Natural killer cell (primary cell): ENCODE data around the gene PSKH1. TPM values are rescaled to one million over a fixed set of nuclear protein-coding genes. Genes with fewer than 3 reads are reported as not detected.

Experiments used
- ATAC-seq, 3 donors: fragments of 150-1000 bp in 2 of 3; fragments of 200-7000 bp in 1 of 3; cut with Tn5 transposase; 1 replicate in 1 of 3; 2 replicates in 2 of 3; pipeline ENCODE4 v1.10.0; 2021; ENCODE audit warnings: mild to moderate bottlenecking in 2 of 3, moderate library complexity in 2 of 3
- DNase-seq, 2 donors: peaks; one replicate each; pipeline versions ENCODE4 v3.0.0 to v3.0.0-alpha.2; 2013 to 2021; ENCODE audit warnings: mixed read lengths in 1 of 2
- H3K27ac ChIP-seq: one replicate; pipeline ENCODE4 v1.5.1; 2013; ENCODE audit warnings: mild to moderate bottlenecking, low read length
- H3K27me3 ChIP-seq: one replicate; pipeline ENCODE4 v1.6.1; 2013; ENCODE audit warnings: low read length; ENCODE audit not compliant: control insufficient read depth, insufficient read depth
- H3K36me3 ChIP-seq: one replicate; pipeline ENCODE4 v1.6.1; 2013; ENCODE audit warnings: low read length; ENCODE audit not compliant: control insufficient read depth, insufficient read depth
- H3K4me1 ChIP-seq: one replicate; pipeline ENCODE4 v1.6.1; 2013; ENCODE audit warnings: low read length; ENCODE audit not compliant: control insufficient read depth, insufficient read depth
- H3K4me3 ChIP-seq: one replicate; pipeline ENCODE4 v1.5.1; 2013; ENCODE audit warnings: low read length
- H3K9me3 ChIP-seq: one replicate; pipeline ENCODE4 v1.6.1; 2013; ENCODE audit warnings: low read length; ENCODE audit not compliant: control insufficient read depth, insufficient read depth
- H3K27ac Mint-ChIP-seq, 2 donors: one replicate each; pipeline ENCODE4 v1.8.0; 2022; ENCODE audit warnings: mild to moderate bottlenecking in 2 of 2, mixed read lengths in 2 of 2, moderate library complexity in 1 of 2
- H3K27me3 Mint-ChIP-seq, 2 donors: one replicate each; pipeline ENCODE4 v1.8.0; 2022; ENCODE audit warnings: low read depth in 2 of 2, mixed read lengths in 2 of 2
- H3K36me3 Mint-ChIP-seq: one replicate; pipeline ENCODE4 v1.8.0; 2022; ENCODE audit warnings: mixed read lengths
- H3K4me1 Mint-ChIP-seq, 2 donors: one replicate each; pipeline ENCODE4 v1.8.0; 2022; ENCODE audit warnings: mixed read lengths in 2 of 2
- H3K4me3 Mint-ChIP-seq: one replicate; pipeline ENCODE4 v1.8.0; 2022; ENCODE audit warnings: mild to moderate bottlenecking, moderate library complexity, mixed read lengths
- H3K9me3 Mint-ChIP-seq, 2 donors: one replicate each; pipeline ENCODE4 v1.8.0; 2022; ENCODE audit warnings: mixed read lengths in 2 of 2
- WGBS: methylation state at CpG from one replicate; pipeline ENCODE4 v1.1.7; 2013; ENCODE audit warnings: missing lambda C conversion rate; ENCODE audit not compliant: insufficient coverage; 5-methylcytosine and 5-hydroxymethylcytosine counted together
- intact Hi-C: fragments of 100-400 bp; cut with micrococcal nuclease; formaldehyde crosslinking; loops from one replicate; pipeline ENCODE4 v1.14.2; 2022
- total RNA-seq, 4 donors: library from RNA; stranded (reverse); fragments of 120-200 nt in 1 of 4; gene quantifications; one replicate each; pipeline versions ENCODE4 v1.2.3 to v1.2.4, GENCODE V29; 2013 to 2022
- TF ChIP-seq, protein P1 (sequence below): fragments of 200-600 bp; IDR thresholded peaks from one replicate; pipeline ENCODE4 v1.8.0; 2022; ENCODE audit warnings: antibody characterized with exemption

The PSKH1 gene
- total RNA-seq, 3 donors from 2014 or later (not counting 1 experiment from before 2014, with no cell fraction given), result 16.8 to 24.7 (median 19.5) TPM

DNA sequence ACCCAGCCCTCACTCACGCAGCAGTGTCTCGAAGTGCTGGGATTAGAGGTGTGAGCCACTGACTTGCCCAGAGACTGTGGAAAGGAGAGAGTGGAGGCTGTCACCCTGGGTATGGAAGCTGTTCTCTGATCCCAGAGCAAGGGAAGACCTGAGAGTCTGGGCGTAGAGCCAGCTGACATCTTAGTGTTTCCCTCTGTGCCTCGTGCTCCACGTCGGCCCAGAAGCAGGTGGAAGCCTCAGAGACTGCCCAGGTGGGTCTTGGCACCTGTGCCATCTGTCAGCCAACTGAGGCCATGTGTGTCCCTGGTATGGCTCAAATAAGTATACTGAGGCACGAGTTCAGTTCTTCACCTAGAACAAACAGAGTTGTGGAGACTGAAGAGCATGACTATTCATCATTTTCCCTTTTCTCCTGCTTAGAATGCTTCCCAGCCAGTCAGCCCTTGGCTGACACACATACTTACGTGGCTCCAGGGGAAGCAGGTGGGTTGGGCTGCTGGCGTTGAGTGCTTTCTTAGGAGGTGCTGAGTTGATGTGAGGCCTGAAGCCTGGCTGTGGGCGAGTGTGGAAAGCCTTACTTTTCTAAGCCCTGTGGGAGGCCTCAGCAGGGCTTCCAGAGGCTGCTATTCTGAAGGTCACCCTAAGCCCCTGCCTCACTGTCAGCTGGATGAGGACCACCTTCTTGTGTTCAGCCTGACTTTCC is 30.5 kb downstream of the PSKH1 start:
- Histone ChIP-seq H3K9me3 (no peaks in the 10 kb centered on the region), H3K27me3 (no peaks in the 10 kb centered on the region), H3K36me3 (peaks cover 27% of the 10 kb centered on the region), H3K4me1 (peaks cover 4% of the 10 kb centered on the region), H3K4me3 (no peak overlapping the region), H3K27ac (no peak overlapping the region)
- intact Hi-C loops, result no loop called here
- peaks cover 0 to 13% of the 10 kb centered on the region in 2 donors for H3K4me1 Mint-ChIP-seq
- TF ChIP-seq, protein P1, sequence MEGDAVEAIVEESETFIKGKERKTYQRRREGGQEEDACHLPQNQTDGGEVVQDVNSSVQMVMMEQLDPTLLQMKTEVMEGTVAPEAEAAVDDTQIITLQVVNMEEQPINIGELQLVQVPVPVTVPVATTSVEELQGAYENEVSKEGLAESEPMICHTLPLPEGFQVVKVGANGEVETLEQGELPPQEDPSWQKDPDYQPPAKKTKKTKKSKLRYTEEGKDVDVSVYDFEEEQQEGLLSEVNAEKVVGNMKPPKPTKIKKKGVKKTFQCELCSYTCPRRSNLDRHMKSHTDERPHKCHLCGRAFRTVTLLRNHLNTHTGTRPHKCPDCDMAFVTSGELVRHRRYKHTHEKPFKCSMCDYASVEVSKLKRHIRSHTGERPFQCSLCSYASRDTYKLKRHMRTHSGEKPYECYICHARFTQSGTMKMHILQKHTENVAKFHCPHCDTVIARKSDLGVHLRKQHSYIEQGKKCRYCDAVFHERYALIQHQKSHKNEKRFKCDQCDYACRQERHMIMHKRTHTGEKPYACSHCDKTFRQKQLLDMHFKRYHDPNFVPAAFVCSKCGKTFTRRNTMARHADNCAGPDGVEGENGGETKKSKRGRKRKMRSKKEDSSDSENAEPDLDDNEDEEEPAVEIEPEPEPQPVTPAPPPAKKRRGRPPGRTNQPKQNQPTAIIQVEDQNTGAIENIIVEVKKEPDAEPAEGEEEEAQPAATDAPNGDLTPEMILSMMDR, result no peak
- no peaks in the 10 kb centered on the region for H3K9me3 Mint-ChIP-seq
- H3K27ac Mint-ChIP-seq, result no peak overlapping the region
- 91% methylated on average over 10 of the region's 10 CpGs for WGBS
- no peaks in the 10 kb centered on the region for H3K27me3 Mint-ChIP-seq
- H3K4me3 Mint-ChIP-seq, result no peak overlapping the region
- DNase-seq (no peak), ATAC-seq (no peak)
- H3K36me3 Mint-ChIP-seq, result no peaks in the 10 kb centered on the region

DNA sequence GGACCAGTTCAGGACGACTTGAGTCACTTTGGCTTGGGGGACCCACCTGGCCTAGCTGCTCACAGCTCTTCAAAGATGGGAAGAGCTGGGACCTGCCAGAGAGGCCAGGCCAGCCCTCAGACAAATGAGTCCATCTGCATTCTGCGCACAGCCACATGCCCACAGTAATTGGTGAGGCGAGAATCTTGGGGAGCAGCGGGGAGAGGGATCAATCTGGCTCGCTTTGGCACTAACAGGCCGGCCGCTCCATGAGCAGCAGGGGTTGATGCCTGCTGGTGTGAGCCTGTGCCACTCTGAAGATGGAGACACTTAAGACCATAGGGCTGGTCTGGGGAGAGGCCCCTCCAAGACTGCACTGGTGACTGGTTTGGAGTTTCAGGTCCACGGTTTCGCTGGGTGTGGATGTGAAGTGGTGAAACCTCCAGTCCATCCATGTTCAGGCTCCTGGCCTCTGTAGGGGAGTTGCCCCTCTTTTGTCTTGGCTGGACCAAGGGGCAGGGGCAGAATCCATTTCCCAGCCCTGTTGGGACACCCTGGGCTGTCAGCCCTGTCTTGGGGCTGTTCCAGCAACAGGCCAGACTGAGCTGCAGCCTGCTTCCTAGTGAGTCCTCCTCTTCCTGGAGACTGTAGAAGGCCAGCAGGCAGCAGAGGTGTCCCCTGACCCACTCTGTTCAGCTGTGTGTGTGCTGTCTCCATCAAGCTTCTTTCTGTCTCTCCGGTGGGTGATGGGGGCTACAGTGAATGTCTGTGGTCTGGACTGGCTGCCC is 31.3 kb downstream of the PSKH1 start:
- Histone ChIP-seq H3K9me3 (no peaks in the 10 kb centered on the region), H3K4me3 (no peak overlapping the region), H3K4me1 (peaks cover 7% of the 10 kb centered on the region), H3K27ac (no peak overlapping the region), H3K27me3 (no peaks in the 10 kb centered on the region), H3K36me3 (peaks cover 34% of the 10 kb centered on the region)
- TF ChIP-seq, protein P1, result no peak
- ATAC-seq, result no peak
- H3K27me3 Mint-ChIP-seq, result no peaks in the 10 kb centered on the region
- no peak overlapping the region for H3K4me3 Mint-ChIP-seq
- H3K36me3 Mint-ChIP-seq, result no peaks in the 10 kb centered on the region
- no peaks in the 10 kb centered on the region for H3K9me3 Mint-ChIP-seq
- H3K4me1 Mint-ChIP-seq, result peaks cover 0 to 15% of the 10 kb centered on the region in 2 donors
- DNase-seq, result no peak
- H3K27ac Mint-ChIP-seq, result no peak overlapping the region
- intact Hi-C loops, result no loop called here
- WGBS, result 98% methylated on average over 10 of the region's 10 CpGs

DNA sequence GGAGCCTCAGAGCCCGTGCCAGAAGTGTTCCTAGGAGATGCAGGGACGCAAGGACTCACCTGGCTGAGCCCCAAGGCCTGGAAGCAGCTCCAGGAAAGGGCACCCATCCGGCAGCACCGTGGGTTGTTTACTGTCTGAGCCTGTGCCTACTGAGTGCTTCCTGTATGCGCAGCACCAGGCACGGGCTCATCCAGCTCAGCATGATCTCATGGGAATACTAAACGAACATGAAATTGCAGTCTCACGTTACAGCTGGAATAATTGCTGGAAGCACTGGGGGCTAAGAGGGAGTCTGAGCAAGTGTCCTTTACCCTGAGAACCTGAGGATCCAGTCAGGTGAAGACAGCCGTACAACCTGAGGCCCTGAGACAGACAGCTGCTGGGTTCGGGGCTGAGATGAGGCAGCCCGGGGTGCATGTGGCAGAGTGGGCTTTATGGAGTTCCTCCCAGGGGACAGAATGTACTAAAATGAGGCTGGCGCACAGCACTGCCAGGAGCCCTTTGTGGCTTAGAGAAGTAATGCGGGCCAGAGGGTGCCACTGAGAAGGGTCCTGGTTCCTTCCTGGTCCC is 33.2 kb downstream of the PSKH1 start:
- intact Hi-C loops, result loop anchor here (5.0 kb wide), 1 partner anchor 39 kb away; no protein-coding TSS in a partner anchor
- H3K27ac ChIP-seq, result no peak overlapping the region
- no peak overlapping the region for H3K4me3 ChIP-seq
- Mint-ChIP-seq H3K27me3 (no peaks in the 10 kb centered on the region), H3K4me3 (no peak overlapping the region), H3K4me1 (peaks cover 0 to 10% of the 10 kb centered on the region in 2 donors), H3K9me3 (no peaks in the 10 kb centered on the region), H3K36me3 (no peaks in the 10 kb centered on the region), H3K27ac (peak overlapping the region in 1 of 2 donors; percentile 54)
- TF ChIP-seq, protein P1, result no peak
- DNase-seq (no peak), ATAC-seq (no peak)
- WGBS, result 64% methylated on average over 13 of the region's 13 CpGs
- H3K27me3 ChIP-seq, result no peaks in the 10 kb centered on the region
- H3K36me3 ChIP-seq, result peaks cover 48% of the 10 kb centered on the region
- H3K4me1 ChIP-seq, result peaks cover 7% of the 10 kb centered on the region
- no peaks in the 10 kb centered on the region for H3K9me3 ChIP-seq
